ENCODE results near the gene HS2ST1. TPM values are rescaled to one million over a fixed set of nuclear protein-coding genes. Genes with fewer than 3 reads are reported as not detected.

The HS2ST1 gene
- total RNA-seq, 1 experiment from 2014 or later, result 30.1 TPM

- Histone ChIP-seq H2AFZ (ENCODE audit: low read depth, low read length, poor library complexity, severe bottlenecking) (no peak overlapping the region), H3K36me3 (ENCODE audit: control insufficient read depth in 1 of 2, insufficient read depth in 2 of 2, low read length in 2 of 2) (no peaks in the 10 kb centered on the region), H3K4me3 (replicated peaks in 1 of 2; ENCODE audit: low read depth in 1 of 2, low read length in 2 of 2) (no peak overlapping the region), H3K4me1 (ENCODE audit: control insufficient read depth in 1 of 2, insufficient read depth in 2 of 2, low read length in 2 of 2) (no peaks in the 10 kb centered on the region; a peak in 1 of 4 replicates), H3K79me2 (ENCODE audit: insufficient read depth, low read length) (no peaks in the 10 kb centered on the region), H3K27me3 (ENCODE audit: insufficient read depth, low read length) (no peaks in the 10 kb centered on the region), H3K9me3 (ENCODE audit: control insufficient read depth in 1 of 2, insufficient read depth in 1 of 2, low read depth in 1 of 2, low read length in 2 of 2) (no peaks in the 10 kb centered on the region), H3K9ac (ENCODE audit: low read length) (no peak overlapping the region), H4K20me1 (ENCODE audit: insufficient read depth) (no peaks in the 10 kb centered on the region), H3K9me2 (ENCODE audit: insufficient read depth) (no peaks in the 10 kb centered on the region), H3K4me2 (ENCODE audit: low read length) (no peak overlapping the region), H3K27ac (ENCODE audit: low read depth, low read length) (no peak overlapping the region)
- DNase-seq (ENCODE audit: low read depth, low spot score) (no peak), ATAC-seq (no peak)
- no TSS peak for BruUV-seq (replicated peaks)
- ChIA-PET POLR2A (no interaction called here), RAD21 (ENCODE audit: low non-redundant PET in 1 of 2, low total read pairs in 2 of 2, uncharacterized antibody in 2 of 2, unreplicated experiment in 2 of 2) (no interaction called here), CTCF (interaction anchor here (1.1 to 2.6 kb wide), 2 partner anchors 11 to 17 kb away, joined by 3 to 11 read pairs; no protein-coding TSS in a partner anchor)
- TF ChIP-seq ZFX (IDR thresholded peaks at IDR 0.05), result no peak
- no peak for TF ChIP-seq REST (IDR thresholded peaks at IDR 0.05; ENCODE audit: low read depth)
- no peak for TF ChIP-seq CEBPB (IDR thresholded peaks at IDR 0.05; ENCODE audit: low read depth)
- TF ChIP-seq SP1 (IDR thresholded peaks at IDR 0.05; ENCODE audit: low read depth), result no peak
- TF ChIP-seq ELF1 (IDR thresholded peaks at IDR 0.05; ENCODE audit: borderline replicate concordance, low read depth), result no peak
- no peak for TF ChIP-seq CTCF (IDR thresholded peaks at IDR 0.05 in 2 of 3, conservative IDR thresholded peaks at IDR 0.05 in 1 of 3; ENCODE audit: borderline replicate concordance in 1 of 3, insufficient read depth in 1 of 3, low read depth in 2 of 3, low read length in 2 of 3)
- TF ChIP-seq EZH2 (IDR thresholded peaks at IDR 0.05), result no peak
- TF ChIP-seq EGR1 (IDR thresholded peaks at IDR 0.05; ENCODE audit: low read depth), result no peak
- TF ChIP-seq MAX (IDR thresholded peaks at IDR 0.05), result no peak
- TF ChIP-seq EZH2phosphoT487 (IDR thresholded peaks at IDR 0.05; ENCODE audit: borderline replicate concordance), result no peak
- TF ChIP-seq POLR2A (IDR thresholded peaks at IDR 0.05; ENCODE audit: borderline replicate concordance, extremely low read depth, insufficient read depth, insufficient read length), result no peak
- TF ChIP-seq ATF3 (IDR thresholded peaks at IDR 0.05), result no peak
- TF ChIP-seq POLR2AphosphoS5 (IDR thresholded peaks at IDR 0.05; ENCODE audit: low read depth, low read length), result no peak
- TF ChIP-seq YY1 (IDR thresholded peaks at IDR 0.05; ENCODE audit: extremely low read depth, insufficient replicate concordance, low read depth, low read length), result no peak
- TF ChIP-seq SRF (IDR thresholded peaks at IDR 0.05; ENCODE audit: low read depth), result no peak
- TF ChIP-seq RAD21 (IDR thresholded peaks at IDR 0.05; ENCODE audit: low read depth), result no peak
- no peak for TF ChIP-seq TCF7L2 (IDR thresholded peaks at IDR 0.05; ENCODE audit: borderline replicate concordance, extremely low read depth, insufficient read depth, insufficient read length)
- TF ChIP-seq ZBTB33 (IDR thresholded peaks at IDR 0.05; ENCODE audit: extremely low read depth, insufficient replicate concordance, low read length), result no peak
- TF ChIP-seq FOSL1 (IDR thresholded peaks at IDR 0.05; ENCODE audit: low read depth), result no peak
- no peak for TF ChIP-seq SIN3A (IDR thresholded peaks at IDR 0.05; ENCODE audit: low read depth)
- intact Hi-C loops (cut with micrococcal nuclease), result no loop called here
Observed at GRCh38 chr1:86975993-86976550, 61.6 kb downstream of the HS2ST1 start.

Measured in HCT116 (cell line).